ES-I3 (cell line): ENCODE results near the gene TAC4.

Experiments used
- H3K36me3 ChIP-seq: 2 replicates; pipeline ENCODE4 v1.6.1; 2013; ENCODE audit warnings: mild to moderate bottlenecking, low read length, control low read depth, moderate library complexity; ENCODE audit not compliant: insufficient read depth
- H3K4me1 ChIP-seq: 2 replicates; pipeline ENCODE4 v1.6.1; 2013; ENCODE audit warnings: mild to moderate bottlenecking, control low read depth, low read length; ENCODE audit not compliant: insufficient read depth
- H3K9ac ChIP-seq: 2 replicates; pipeline ENCODE4 v1.6.1; 2013; ENCODE audit warnings: low read depth, mild to moderate bottlenecking, low read length, moderate library complexity
- H3K9me3 ChIP-seq: 2 replicates; pipeline ENCODE4 v1.6.1; 2013; ENCODE audit warnings: mild to moderate bottlenecking, low read length, moderate library complexity; ENCODE audit not compliant: control insufficient read depth, insufficient read depth

Gene TAC4

DNA sequence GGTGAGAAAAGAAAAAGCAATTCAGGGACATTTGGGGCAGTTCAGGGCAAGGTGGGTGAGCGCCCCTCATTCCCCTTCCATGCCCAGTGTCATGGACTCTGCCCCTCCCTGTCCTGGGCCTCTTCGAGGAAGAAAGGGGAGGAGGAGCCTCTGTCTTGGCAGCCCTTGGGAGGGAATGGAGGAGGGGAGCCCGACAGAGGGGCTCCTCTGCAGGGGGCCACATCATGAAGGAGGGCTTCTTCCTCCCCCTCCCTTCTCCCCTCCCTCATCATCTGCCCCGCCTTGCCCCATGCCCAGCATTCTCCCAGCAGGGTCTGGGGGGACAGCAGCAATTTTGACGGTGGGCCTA, 33.2 kb upstream of the TAC4 start:
- H3K9ac ChIP-seq, result peak overlapping the region; percentile 68; the same call in 1 of the 2 replicates
- H3K36me3 ChIP-seq, result no peaks in the 10 kb centered on the region

DNA sequence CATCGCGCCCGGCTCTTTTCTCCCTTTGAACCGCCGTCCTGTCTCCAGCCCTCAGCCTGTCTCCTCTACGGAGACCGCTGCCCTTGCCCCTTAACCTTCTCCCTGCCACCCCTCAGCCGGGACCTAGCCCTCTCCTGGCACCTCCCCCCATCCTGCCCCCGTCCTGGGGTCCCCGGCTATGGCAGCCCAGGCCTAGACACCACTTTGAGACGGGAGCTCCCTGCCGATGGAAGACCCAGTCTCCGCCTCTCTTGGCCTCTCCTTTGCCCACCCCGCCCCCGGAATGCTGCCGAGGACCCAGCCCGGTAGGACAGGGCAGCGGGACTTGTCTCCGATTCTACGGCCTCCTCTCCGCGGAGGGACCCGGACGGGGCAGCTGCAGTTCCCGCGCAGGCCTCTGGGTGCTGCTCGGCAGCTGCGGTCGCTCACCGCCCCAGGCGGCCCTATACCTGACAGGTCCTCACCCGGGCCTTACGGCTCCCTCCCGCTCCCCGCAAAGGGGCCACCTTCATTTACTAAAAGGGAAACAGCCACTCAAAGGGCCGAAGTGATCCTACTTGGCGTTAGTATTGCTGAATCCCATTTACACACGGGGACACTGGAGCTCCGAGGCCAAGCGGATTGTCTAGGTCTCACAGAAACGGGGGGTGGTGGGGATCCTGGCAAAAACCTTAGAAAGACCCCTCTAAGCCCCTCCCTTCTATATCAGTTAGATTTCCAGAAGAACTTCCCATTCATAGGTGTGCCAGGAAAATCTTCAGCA, 32.6 kb upstream of the TAC4 start:
- Histone ChIP-seq H3K36me3 (no peaks in the 10 kb centered on the region), H3K4me1 (peaks cover 24% of the 10 kb centered on the region), H3K9ac (peak overlapping the region; percentile 68), H3K9me3 (no peaks in the 10 kb centered on the region)

More for the DNA sequence above, 33.2 kb upstream of the TAC4 start:
- H3K4me1 ChIP-seq, result peaks cover 21% of the 10 kb centered on the region
- no peaks in the 10 kb centered on the region for H3K9me3 ChIP-seq

DNA sequence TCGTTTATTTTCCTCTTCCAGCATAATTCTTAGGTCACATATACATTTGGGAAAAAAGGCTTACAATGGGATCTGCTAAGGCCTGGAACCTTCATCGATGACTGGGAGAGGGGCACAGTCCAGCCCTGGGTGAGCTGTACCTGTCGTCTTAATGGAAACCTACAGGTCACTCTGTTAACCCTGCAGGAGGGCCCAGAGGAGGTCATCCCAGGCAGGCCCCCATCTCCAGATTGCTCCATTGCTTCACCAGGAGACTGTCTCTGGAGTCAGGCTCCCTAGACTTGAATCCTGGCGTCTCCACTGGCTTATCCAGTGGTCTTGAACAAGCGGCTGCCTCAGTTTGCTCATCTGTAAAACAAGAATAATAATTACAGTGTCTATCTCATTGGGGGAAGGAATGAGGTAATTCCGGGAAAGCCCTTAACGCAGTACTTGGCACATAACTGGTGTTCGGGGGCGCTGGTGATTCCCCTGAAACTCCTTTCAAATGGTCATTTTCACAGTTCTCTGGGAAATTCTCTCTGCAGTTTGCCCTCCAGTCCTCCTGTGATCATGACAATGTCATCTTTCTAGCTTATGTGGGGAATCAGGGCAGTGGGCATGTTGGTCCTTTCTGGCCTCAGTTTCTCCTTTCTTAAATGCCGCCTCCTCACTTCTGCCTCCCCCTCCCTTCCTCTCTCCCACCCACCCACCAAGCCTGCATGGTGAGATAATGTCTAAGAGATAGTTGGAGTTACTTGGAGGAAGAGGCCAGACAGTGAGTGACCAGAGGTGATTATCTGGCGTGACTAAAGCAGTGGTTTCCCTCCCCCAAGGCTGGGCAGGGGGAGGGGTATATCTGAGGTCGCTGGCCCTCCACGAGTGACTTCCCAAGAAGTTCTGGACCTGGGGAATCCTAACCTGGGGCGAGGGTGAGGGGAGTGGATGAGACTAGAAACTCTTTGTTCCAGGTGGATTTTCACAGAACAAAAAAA, 31.3 kb upstream of the TAC4 start:
- Histone ChIP-seq H3K4me1 (peaks cover 30% of the 10 kb centered on the region), H3K9me3 (no peaks in the 10 kb centered on the region), H3K9ac (peak overlapping the region; percentile 68; the same call in 1 of the 2 replicates), H3K36me3 (no peaks in the 10 kb centered on the region)

DNA sequence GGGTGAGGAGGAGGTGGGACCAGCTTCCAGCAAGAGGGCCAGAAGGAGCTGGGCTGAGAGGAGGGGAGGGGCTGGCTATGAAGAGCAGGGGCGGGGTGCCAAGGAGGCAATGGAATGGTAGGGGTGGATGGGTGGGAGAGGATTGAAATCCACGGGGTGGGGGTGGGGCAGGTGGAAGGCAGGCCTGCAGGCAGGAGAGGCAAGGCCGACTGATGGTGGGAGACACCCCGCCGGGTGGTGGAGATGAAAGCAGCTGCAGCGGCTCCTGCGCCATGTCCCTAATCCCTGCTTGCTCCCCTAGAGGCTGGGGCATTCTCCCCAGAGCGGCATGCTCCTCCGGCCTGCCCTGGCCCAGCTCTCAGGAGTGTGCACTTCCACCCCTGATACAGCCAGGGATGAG, 27.8 kb upstream of the TAC4 start:
- peaks cover 38% of the 10 kb centered on the region for H3K4me1 ChIP-seq
- H3K36me3 ChIP-seq, result no peaks in the 10 kb centered on the region
- no peaks in the 10 kb centered on the region for H3K9me3 ChIP-seq
- peak overlapping the region; percentile 4; the same call in 1 of the 2 replicates for H3K9ac ChIP-seq

DNA sequence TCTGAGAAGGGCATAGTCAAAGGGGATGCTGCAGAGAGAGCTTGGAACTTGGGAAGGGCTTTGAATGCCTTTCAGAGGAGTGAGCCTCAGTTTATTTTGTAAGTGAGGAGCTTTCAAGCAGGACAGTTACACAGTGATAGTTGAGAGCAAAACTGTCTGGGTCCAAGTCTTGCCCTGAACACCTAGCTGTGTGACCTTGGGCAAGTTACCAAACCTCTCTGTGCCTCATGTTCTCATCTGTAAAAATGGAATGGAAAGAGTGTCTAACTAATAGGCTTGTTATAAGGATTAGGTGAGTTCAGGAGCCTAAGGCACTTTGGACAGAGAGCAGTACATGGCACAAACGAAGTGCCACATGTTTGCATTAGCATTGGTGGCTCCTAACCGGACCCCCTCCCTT, 27.0 kb upstream of the TAC4 start:
- Histone ChIP-seq H3K36me3 (no peaks in the 10 kb centered on the region), H3K9ac (no peak overlapping the region), H3K4me1 (peaks cover 39% of the 10 kb centered on the region), H3K9me3 (no peaks in the 10 kb centered on the region)

DNA sequence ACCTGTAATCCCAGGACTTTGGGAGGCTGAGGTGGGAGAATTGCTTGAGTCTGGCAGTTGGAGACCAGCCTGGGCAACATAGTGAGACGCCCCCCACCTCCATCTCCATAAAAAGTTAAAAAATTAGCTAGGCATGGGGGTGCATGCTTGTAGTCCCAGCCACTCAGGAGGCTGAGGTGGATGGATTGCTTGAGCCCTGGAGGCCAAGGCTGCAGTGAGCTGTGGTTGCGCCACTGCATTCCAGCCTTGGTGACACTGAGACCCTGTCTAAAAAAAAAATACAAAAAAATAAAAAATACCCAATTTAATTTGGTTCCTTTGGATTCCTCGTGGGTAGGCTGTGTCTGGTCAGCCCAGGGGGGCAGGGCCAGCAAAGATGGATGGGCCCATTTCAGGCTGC, 26.1 kb upstream of the TAC4 start:
- Histone ChIP-seq H3K9ac (no peak overlapping the region), H3K36me3 (no peaks in the 10 kb centered on the region), H3K9me3 (no peaks in the 10 kb centered on the region), H3K4me1 (peaks cover 35% of the 10 kb centered on the region)

DNA sequence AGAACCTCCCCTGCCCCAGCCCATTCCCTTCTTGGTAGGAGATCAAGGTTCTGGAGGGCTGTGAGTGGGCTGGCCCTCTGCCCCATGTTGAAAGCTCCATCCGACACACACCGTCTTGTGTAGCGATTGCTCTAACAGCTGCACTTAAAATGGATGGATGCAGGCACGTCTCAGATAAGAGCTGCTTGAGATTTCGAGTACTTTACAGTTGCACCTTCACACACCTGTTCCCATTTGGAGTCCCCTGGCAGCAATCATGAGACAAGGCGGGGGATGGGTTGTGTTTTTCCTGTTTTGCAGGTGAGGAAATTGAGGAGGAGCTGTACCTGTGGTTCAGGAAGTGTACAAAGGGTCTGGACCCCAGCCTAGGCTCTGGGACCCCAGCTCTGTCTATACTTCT, 25.6 kb upstream of the TAC4 start:
- H3K4me1 ChIP-seq, result peaks cover 37% of the 10 kb centered on the region
- no peaks in the 10 kb centered on the region for H3K9me3 ChIP-seq
- no peaks in the 10 kb centered on the region for H3K36me3 ChIP-seq
- no peak overlapping the region for H3K9ac ChIP-seq

DNA sequence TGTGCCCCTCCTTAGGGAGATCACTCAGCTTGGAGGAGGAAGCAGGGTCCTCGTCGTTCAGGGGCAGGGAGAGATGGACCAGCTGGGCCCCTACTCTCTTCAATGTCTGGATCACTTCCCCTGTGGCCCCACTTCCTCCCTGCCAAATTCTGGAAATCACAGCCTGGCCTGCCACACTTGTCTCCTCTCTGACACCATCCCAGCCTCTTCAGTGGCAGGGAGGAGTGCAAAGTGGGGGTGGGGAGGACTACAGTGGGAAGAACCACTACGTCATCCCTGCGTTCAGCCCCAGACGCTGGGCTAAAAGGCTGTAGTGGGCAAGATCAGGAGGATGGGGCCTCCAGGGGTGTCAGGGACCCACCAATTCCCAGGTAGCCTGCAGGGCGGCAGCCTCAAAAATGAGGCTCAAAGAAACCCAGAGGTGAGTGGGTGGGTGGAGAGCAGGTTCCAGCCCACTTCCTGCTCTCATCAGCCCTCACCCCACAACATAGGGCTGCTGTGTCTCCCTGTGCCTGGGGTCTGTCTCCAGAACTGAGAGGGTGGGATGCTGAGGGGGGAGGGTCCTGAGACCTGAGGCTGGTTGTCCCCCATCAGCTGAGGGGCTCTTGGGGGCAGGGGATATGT, 25.0 kb upstream of the TAC4 start:
- H3K4me1 ChIP-seq, result peaks cover 37% of the 10 kb centered on the region
- no peaks in the 10 kb centered on the region for H3K9me3 ChIP-seq
- H3K9ac ChIP-seq, result no peak overlapping the region
- no peaks in the 10 kb centered on the region for H3K36me3 ChIP-seq

DNA sequence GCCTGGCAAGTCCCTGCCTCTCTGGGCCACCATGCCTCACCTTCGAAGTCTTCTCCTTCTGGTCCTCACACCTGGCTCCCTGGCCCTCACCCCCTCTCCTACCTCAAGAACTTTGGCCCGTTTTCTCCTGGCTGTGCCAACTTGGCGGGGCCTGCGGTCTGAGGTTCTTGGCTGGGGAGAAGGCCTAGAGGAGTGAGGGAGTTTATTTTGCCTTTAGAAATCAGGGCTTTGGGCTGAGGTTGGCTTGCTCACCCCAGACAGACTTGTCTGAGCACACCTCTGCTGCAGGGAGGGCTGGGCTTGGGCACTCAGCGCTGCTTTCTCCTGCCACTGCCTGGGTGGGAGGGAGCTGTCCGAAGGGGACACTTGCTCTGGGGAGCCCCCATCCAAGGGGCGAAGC, 23.3 kb upstream of the TAC4 start:
- no peak overlapping the region for H3K9ac ChIP-seq
- H3K9me3 ChIP-seq, result no peaks in the 10 kb centered on the region
- H3K36me3 ChIP-seq, result no peaks in the 10 kb centered on the region
- H3K4me1 ChIP-seq, result peaks cover 44% of the 10 kb centered on the region

DNA sequence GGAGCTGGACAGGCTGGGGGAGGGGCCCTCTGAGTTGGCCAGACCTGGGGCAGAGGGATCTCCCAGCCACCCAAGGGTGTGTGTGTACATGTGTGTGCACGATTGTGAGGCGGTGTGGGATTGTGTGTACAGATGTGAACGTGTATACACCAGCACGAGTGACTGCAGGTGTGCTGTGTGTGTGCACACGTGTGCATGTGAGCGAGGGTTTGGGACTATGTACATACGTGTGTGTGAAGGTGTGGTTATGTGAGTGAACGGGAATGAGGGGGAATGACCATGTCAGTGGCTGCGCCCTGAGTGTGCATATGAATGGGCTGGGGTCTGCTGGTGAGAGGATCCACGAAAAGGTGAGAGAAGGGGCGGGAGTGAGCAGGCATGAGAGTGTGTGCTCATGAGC, 22.4 kb upstream of the TAC4 start:
- Histone ChIP-seq H3K9ac (no peak overlapping the region), H3K36me3 (no peaks in the 10 kb centered on the region), H3K9me3 (no peaks in the 10 kb centered on the region), H3K4me1 (peaks cover 46% of the 10 kb centered on the region)

DNA sequence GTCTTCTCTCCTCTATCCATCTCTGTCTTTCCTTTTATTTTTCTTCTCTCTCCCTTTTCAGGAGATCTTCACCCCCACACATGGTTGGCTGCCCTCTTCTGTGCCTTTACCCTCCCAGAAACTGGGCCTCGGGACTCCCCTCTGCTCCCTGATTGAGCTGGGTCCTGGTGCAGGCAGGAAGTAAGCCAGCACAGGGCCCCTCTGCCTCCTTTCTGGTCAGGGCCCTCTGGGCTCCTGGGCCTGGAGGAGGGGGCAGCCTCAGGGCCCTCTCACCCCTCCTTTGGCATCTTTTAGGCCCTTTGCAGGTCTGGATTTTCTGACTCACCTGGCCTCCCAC, 21.1 kb upstream of the TAC4 start:
- Histone ChIP-seq H3K36me3 (no peaks in the 10 kb centered on the region), H3K9me3 (no peaks in the 10 kb centered on the region), H3K4me1 (peaks cover 48% of the 10 kb centered on the region), H3K9ac (no peak overlapping the region)

DNA sequence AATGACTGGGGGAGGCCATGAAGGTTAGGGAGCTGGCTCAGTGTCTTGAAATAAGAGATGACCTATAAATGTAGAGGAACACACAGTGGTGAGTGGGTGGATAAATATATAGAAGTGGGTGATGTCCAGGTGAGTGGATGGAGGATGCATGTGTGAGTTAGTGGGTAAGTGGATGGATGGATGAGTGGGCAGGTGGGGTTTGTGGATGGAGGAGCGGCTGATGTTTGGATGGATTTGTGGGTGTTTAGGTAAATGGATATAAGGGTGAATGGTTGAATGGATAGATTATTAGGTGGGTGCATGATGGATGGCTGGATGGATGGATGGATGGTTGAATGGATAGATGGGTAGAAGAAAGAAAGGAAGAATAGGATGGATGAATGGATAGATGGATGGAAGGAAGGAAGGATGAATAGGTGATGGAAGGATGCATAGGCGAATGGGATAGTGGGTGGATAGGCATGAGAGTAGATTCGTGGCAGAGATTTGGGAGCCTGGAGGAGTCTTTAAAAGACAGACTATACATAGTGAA, 19.1 kb upstream of the TAC4 start:
- no peak overlapping the region for H3K9ac ChIP-seq
- H3K36me3 ChIP-seq, result no peaks in the 10 kb centered on the region
- peaks cover 43% of the 10 kb centered on the region for H3K4me1 ChIP-seq
- no peaks in the 10 kb centered on the region for H3K9me3 ChIP-seq

DNA sequence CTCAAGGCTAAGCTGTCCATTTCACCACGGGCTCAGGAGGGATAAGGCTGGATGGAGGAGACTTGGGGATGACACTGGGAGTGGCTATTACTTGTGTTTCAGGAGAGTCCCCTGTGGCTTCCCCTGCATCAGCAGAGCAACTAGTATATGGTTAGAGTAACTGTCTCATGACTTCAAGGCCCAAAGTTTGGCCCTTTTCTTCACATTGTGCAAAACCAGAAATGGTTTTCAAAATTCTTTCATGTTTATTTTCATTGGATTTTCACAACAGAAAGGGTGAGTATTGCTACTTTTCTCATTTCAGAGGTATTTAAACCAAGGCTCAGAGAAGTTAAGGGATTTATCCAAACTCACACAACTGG, 18.1 kb upstream of the TAC4 start:
- no peak overlapping the region for H3K9ac ChIP-seq
- H3K9me3 ChIP-seq, result no peaks in the 10 kb centered on the region
- H3K36me3 ChIP-seq, result no peaks in the 10 kb centered on the region
- peaks cover 39% of the 10 kb centered on the region for H3K4me1 ChIP-seq

DNA sequence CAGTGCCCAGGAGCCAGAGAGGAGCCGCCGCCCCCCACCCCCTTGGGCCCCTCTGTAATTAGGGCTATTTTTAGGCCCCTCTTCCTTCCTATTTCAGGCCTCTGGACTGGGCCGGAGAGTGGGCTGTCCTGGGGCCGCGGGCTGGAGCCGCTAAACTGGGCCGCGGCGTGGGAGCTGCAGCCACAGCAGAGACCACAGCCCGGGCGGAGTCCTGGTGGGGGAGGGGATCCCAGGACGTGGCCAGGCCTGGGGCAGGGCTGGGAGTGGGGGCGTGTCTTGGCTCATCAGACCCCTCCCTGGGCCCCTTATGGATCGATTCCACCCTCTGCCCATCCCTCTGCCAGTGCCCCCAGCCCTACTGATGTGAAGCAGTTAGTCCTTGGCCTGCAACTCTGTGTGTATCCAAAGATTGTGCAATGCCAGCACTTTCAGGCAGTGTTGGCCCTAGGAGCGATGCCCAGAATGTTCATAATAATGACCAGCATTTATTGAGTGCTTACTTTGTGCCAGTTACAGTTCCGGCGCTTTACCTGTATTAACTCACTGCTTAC, 15.0 kb upstream of the TAC4 start:
- H3K4me1 ChIP-seq, result peaks cover 27% of the 10 kb centered on the region
- H3K9me3 ChIP-seq, result no peaks in the 10 kb centered on the region
- no peaks in the 10 kb centered on the region for H3K36me3 ChIP-seq
- no peak overlapping the region for H3K9ac ChIP-seq
